Liver (tissue), 9 donors: ENCODE results near the gene CTSC. TPM values are rescaled to one million over a fixed set of nuclear protein-coding genes. Genes with fewer than 3 reads are reported as not detected.
A peak's percentile ranks its signal among the peaks of the same experiment; 100 is the strongest.

Source experiments
- DNase-seq: peaks from one replicate; pipeline ENCODE4 v3.0.0-alpha.2; 2017; ENCODE audit warnings: low spot score
- H3K27ac ChIP-seq, 2 donors: one replicate each; pipeline ENCODE4 v1.7.0; 2013; ENCODE audit warnings: inconsistent platforms in 2 of 2, low read length in 2 of 2, control low read depth in 1 of 2, low read depth in 1 of 2, mild to moderate bottlenecking in 1 of 2
- H3K27me3 ChIP-seq, 4 donors: one replicate each; pipeline versions ENCODE4 v1.6.1 to v1.7.0; 2013; ENCODE audit warnings: low read length in 3 of 4, inconsistent platforms in 1 of 4, mild to moderate bottlenecking in 1 of 4, moderate library complexity in 1 of 4; ENCODE audit not compliant: control insufficient read depth in 4 of 4, insufficient read depth in 4 of 4
- H3K36me3 ChIP-seq, 4 donors: one replicate each; pipeline versions ENCODE4 v1.6.1 to v1.7.0; 2013; ENCODE audit warnings: low read length in 3 of 4, mild to moderate bottlenecking in 3 of 4, low read depth in 1 of 4, moderate library complexity in 1 of 4; ENCODE audit not compliant: control insufficient read depth in 4 of 4, insufficient read depth in 3 of 4
- H3K4me1 ChIP-seq, 4 donors: one replicate each; pipeline versions ENCODE4 v1.6.1 to v1.7.0; 2013; ENCODE audit warnings: low read length in 3 of 4, mild to moderate bottlenecking in 3 of 4, moderate library complexity in 1 of 4; ENCODE audit not compliant: control insufficient read depth in 4 of 4, insufficient read depth in 4 of 4
- H3K4me3 ChIP-seq, 3 donors: one replicate each; pipeline versions ENCODE4 v1.6.1 to v1.7.0; 2013; ENCODE audit warnings: low read length in 3 of 3, control low read depth in 1 of 3, low read depth in 1 of 3, mild to moderate bottlenecking in 1 of 3
- H3K9ac ChIP-seq, 2 donors: one replicate each; pipeline ENCODE4 v1.7.0; 2013; ENCODE audit warnings: low read length in 2 of 2, mild to moderate bottlenecking in 2 of 2, moderate library complexity in 2 of 2, control low read depth in 1 of 2, low read depth in 1 of 2
- H3K9me3 ChIP-seq, 4 donors: one replicate each; pipeline versions ENCODE4 v1.6.1 to v1.7.0; 2013; ENCODE audit warnings: low read length in 3 of 4; ENCODE audit not compliant: control insufficient read depth in 4 of 4
- CTCF ChIP-seq: fragments of 150-350 bp; IDR thresholded peaks from 2 replicates; pipeline ENCODE4 v1.5.1; 2017; ENCODE audit warnings: improper control_type of control experiment, low read depth, low read length; ENCODE audit not compliant: missing input control
- FOXA2 ChIP-seq: IDR thresholded peaks from 2 replicates; pipeline ENCODE4 v1.6.1; 2016; ENCODE audit warnings: antibody characterized with exemption
- HNF4A ChIP-seq, 2 donors: conservative IDR thresholded peaks; 2 replicates each; pipeline ENCODE4 v1.6.1; 2016; ENCODE audit warnings: antibody characterized with exemption in 2 of 2, mild to moderate bottlenecking in 2 of 2
- HNF4G ChIP-seq: IDR thresholded peaks from 2 replicates; pipeline ENCODE4 v1.6.1; 2016; ENCODE audit warnings: antibody characterized with exemption
- RAD21 ChIP-seq, 2 donors: IDR thresholded peaks; 2 replicates each; pipeline ENCODE4 v1.6.1; 2016; ENCODE audit warnings: antibody characterized with exemption in 2 of 2, mild to moderate bottlenecking in 2 of 2
- REST ChIP-seq: IDR thresholded peaks from 2 replicates; pipeline ENCODE4 v1.6.1; 2016; ENCODE audit warnings: antibody characterized with exemption, mild to moderate bottlenecking
- RXRA ChIP-seq, 2 donors: IDR thresholded peaks; 2 replicates each; pipeline ENCODE4 v1.6.1; 2017 to 2018; ENCODE audit warnings: antibody characterized with exemption in 2 of 2, mild to moderate bottlenecking in 1 of 2
- TAF1 ChIP-seq: conservative IDR thresholded peaks from 2 replicates; pipeline ENCODE4 v1.6.1; 2016; ENCODE audit warnings: antibody characterized with exemption, mild to moderate bottlenecking
- WGBS: extraction: QIAGEN DNeasy Blood & Tissue Kit; methylation state at CpG from one replicate; pipeline ENCODE4 v1.1.7; 2013; 5-methylcytosine and 5-hydroxymethylcytosine counted together
- polyA plus RNA-seq, 2 donors: library from polyadenylated mRNA; stranded (reverse) in 1 of 2; unstranded in 1 of 2; fragments of 200-250 nt in 1 of 2; fragments of >200 nt in 1 of 2; fragmentation: Nextera tagmentation in 1 of 2; extraction: Ambion mirVana in 1 of 2; gene quantifications; one replicate each; pipeline versions ENCODE4 v1.2.1 to v1.2.3, GENCODE V29; 2013 to 2015
- total RNA-seq, 2 donors: library from RNA; depleted of rRNA; stranded (reverse); fragments of >200 nt; gene quantifications; one replicate each; pipeline ENCODE4 v1.2.3, GENCODE V29; 2014
- donor health status: healthy.
- donor health status: healthy.
- donor health status: healthy.
- donor health status: healthy.
- donor health status: healthy.

CTSC gene
- total and polyA plus RNA-seq, 4 donors, result 22.4 to 68.7 (median 31.3) TPM

GRCh38 chr11:88288560-88288959, 49.0 kb downstream of the CTSC start:
- TF ChIP-seq HNF4G, result no peak
- no peak overlapping the region for H3K4me3 ChIP-seq
- WGBS, result 87% methylated on average over 1 of the region's 1 CpG
- DNase-seq, result no peak
- H3K9me3 ChIP-seq, result no peaks in the 10 kb centered on the region
- peaks cover 0 to 9% (median 4%) of the 10 kb centered on the region in 4 donors for H3K4me1 ChIP-seq
- no peak overlapping the region for H3K27ac ChIP-seq
- H3K27me3 ChIP-seq, result no peaks in the 10 kb centered on the region
- H3K9ac ChIP-seq, result no peak overlapping the region
- no peaks in the 10 kb centered on the region for H3K36me3 ChIP-seq

GRCh38 chr11:88284336-88285050, 53.0 kb downstream of the CTSC start:
- no peaks in the 10 kb centered on the region for H3K36me3 ChIP-seq
- H3K9ac ChIP-seq, result no peak overlapping the region
- H3K27me3 ChIP-seq, result no peaks in the 10 kb centered on the region
- TF ChIP-seq REST (peak; percentile 12), FOXA2 (no peak)
- H3K27ac ChIP-seq, result no peak overlapping the region
- H3K4me3 ChIP-seq, result no peak overlapping the region
- peaks cover 2 to 14% (median 9%) of the 10 kb centered on the region in 4 donors for H3K4me1 ChIP-seq
- DNase-seq, result no peak
- H3K9me3 ChIP-seq, result no peaks in the 10 kb centered on the region

- H3K36me3 ChIP-seq, result no peaks in the 10 kb centered on the region
- H3K27ac ChIP-seq, result no peak overlapping the region
- WGBS, result 86% methylated on average over 1 of the region's 1 CpG
Measured at GRCh38 chr11:88282747-88283515, 54.6 kb downstream of the CTSC start.

GRCh38 chr11:88281317-88281712, 56.2 kb downstream of the CTSC start:
- Histone ChIP-seq H3K4me1 (peaks cover 2 to 14% (median 9%) of the 10 kb centered on the region in 4 donors), H3K9me3 (no peaks in the 10 kb centered on the region), H3K9ac (no peak overlapping the region), H3K4me3 (no peak overlapping the region), H3K36me3 (no peaks in the 10 kb centered on the region), H3K27ac (no peak overlapping the region), H3K27me3 (no peaks in the 10 kb centered on the region)
- no peak for DNase-seq
- 68% methylated on average over 3 of the region's 3 CpGs for WGBS
- TF ChIP-seq CTCF (peak; percentile 30), TAF1 (no peak), RAD21 (IDR thresholded peaks at IDR 0.05) (peak; percentile 47 to 67)

More at GRCh38 chr11:88282747-88283515, 54.6 kb downstream of the CTSC start:
- no peak for DNase-seq
- TF ChIP-seq HNF4A (conservative IDR thresholded peaks at IDR 0.05) (no peak), RXRA (IDR thresholded peaks at IDR 0.05) (peak in 1 of 2 donors; percentile 4)
- Histone ChIP-seq H3K9ac (no peak overlapping the region), H3K4me3 (no peak overlapping the region), H3K27me3 (no peaks in the 10 kb centered on the region), H3K9me3 (no peaks in the 10 kb centered on the region), H3K4me1 (peaks cover 2 to 14% (median 9%) of the 10 kb centered on the region in 4 donors)
